GM21717 (cell line): Measurements from ENCODE around the gene TTC9.
A peak's percentile ranks its signal among the peaks of the same experiment; 100 is the strongest.

ENCODE experiments used
- ATAC-seq: cut with Tn5 transposase; IDR thresholded peaks from one replicate; pipeline ENCODE4 v1.9.1; 2021; ENCODE audit warnings: mild to moderate bottlenecking, moderate library complexity; ENCODE audit not compliant: unreplicated experiment

The TTC9 gene

GRCh38 chr14:70643967-70644366, 2.3 kb downstream of the TTC9 start:
- no peak for ATAC-seq

GRCh38 chr14:70645892-70646291, 4.2 kb downstream of the TTC9 start:
- ATAC-seq: no peak

GRCh38 chr14:70646705-70647104, 5.0 kb downstream of the TTC9 start:
- ATAC-seq: no peak

DNA sequence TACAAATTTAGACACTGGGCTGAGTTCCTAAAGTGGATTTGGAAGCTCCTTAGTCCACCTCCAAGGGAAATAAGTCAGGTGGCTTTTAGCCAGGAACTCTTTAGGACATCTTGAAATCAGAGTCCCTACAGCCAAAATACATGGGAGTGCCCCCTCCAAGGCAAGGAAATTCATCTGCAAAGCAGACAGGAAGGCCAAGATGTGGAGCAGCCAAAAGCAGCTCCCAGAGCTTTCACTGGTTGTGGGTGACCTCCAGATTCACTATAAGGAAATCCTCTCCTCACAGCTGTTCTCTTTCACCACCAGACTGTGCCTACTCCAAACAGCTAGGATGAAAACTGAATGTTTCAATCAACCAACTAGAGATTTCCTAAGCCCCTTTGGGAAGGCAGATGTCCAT, 6.6 kb downstream of the TTC9 start:
- ATAC-seq: no peak

DNA sequence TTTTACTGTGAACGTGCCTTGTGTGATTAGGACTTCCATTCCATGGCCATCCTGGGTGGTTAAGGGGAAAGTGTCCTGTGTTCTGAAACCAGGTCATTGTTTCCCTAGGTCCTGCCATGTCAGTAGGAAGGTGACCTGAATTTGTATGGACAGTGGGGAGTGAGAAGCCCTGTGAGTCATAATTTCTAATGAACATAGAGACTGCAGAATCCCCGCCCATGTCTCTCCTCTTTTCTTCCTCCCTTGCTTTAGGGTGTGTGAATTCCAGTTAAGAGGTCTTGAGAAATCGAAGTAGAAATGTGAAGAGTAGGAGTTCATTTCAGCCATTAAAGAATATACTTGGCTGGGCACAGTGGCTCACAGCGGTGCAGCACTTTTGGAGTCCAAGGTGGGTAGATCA, 8.1 kb downstream of the TTC9 start:
- ATAC-seq: no peak

- ATAC-seq: no peak
Measured at GRCh38 chr14:70651522-70651921, 9.8 kb downstream of the TTC9 start.

GRCh38 chr14:70652871-70653270, 11.2 kb downstream of the TTC9 start:
- no peak for ATAC-seq

DNA sequence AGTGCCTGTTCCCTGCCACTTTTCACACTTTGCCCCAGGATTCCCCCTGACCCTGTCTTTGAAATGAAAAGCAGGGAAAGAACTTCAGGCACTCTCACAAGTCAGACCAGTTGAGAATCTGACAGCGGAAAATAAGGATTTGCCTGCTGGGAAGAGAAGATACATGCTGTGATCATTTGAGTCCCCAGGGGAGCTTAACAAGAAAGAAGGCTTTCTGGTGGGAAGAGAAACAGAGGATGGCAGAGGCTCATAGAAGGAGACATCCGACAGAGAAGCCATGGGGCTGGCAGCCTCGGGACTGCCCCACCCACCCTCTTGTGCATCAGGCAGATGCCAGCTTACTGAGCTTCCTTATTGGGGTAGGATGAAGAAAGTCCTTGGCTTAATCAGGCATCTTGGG, 11.9 kb downstream of the TTC9 start:
- ATAC-seq: no peak

DNA sequence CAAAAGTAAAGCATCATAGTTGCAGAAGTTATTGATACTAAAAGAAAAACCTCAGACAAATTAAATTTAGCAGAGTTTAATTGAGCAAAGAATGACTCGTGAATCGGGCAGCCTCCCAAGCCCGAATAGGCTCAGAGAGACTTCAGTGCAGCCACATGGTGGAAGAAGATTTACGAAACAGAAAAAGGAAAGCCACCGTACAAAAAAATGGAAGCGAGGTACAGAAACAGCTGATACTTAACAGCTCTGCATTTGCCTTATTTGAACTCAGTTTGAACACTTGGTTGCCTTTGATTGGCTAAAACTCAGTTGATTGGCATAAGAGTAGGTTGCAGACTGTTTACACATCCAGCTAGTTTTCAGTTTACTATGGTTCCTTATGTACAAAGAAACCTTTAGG, 12.9 kb downstream of the TTC9 start:
- ATAC-seq: no peak

GRCh38 chr14:70655110-70655826, 13.6 kb downstream of the TTC9 start:
- peak; percentile 62 for ATAC-seq

DNA sequence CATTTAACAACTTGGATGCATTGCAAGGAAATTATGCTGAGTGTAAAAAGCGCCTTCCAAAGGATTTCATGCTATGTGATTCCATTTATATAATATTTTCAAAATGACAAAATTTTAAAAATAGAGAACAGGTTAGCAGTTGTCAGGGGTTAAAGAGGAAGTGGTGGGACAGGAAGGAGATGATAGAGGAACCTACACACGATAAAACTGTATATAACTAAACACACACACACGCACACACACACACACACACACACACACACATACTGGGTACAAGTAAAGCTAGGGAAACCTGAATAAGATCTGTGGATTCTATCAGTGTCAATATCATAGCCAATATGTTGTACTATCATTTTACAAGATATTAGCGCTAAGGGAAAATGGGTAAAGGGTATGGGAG, 17.2 kb downstream of the TTC9 start:
- no peak for ATAC-seq

DNA sequence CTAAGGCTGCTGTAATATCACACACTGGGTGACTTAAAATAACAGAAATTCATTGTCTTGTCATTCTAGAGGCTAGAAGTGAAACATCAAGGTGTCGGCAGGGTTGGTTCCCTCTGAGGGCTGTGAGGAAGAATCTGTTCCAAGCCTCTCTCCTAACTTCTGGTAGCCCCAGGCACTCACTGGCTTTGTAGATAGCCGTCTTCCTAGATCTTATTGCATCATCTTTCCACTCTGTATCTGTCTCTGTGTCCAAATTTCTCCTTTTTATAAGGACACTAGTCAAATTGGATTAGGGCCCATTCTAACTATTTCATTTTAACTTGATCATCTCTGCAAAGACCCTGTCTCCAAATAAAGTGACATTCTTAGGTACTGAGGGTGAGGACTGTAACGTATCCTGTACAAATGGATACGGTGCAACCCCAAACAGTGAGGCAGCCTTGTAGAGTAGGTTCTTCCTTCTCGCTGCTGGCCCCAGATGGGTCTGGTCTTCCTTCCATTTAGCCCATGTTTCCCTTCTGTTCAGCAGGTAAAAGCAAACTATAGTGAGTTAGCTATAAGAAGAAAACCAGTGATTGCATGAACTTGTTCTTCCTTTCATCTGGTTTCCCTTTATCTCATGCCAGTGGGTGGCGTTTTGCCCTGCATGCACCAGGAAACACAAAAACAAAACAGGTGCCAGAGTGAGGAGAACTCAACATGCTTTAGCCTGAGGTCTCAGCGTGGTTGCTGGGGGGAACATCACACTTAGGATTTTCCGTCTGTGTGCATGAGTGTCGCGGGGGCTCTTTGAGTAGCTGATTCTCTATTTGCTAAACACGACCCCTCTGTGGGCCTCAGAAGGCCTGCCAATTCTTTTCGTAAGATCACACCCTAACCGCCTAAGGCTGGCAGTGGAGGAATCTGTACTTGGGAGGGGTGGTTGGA, 19.5 kb downstream of the TTC9 start:
- ATAC-seq: no peak

DNA sequence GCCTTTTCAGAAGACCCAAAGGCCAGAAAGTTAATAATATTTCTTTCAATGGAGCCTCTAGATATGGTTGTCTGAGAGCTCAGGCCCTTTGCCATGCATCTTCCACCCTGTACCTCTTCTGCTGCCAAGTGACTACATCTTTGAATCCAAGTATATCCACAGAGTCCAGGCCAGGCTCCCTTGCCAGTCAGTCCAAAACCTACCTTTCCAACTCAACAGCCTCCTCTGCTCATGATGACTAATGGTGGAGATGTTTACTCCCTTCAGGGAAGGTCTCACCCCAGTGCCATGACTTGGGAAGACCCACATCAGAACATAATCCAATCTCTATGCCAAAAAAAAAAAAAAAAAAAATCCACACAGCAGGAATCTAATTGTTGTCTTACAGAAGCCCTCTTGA, 20.4 kb downstream of the TTC9 start:
- ATAC-seq: no peak

DNA sequence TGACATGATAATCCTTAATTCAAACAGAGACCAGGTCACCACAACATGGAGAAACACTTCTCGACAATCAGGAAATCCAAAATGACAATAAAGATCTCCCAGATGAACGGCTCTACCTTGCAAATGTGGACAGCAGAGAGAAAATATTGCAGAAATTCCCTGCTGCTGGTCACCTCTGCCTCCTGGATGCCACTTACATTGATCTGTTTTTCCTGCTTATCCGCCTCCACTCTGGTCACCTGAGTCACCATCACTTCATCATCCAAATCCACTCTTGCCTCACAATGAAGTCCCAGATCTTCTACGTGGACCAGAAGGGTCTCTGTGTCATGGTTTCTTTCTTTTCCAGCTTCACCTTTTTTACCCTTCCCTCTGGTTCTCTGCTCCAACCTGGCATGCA, 21.1 kb downstream of the TTC9 start:
- ATAC-seq: no peak

DNA sequence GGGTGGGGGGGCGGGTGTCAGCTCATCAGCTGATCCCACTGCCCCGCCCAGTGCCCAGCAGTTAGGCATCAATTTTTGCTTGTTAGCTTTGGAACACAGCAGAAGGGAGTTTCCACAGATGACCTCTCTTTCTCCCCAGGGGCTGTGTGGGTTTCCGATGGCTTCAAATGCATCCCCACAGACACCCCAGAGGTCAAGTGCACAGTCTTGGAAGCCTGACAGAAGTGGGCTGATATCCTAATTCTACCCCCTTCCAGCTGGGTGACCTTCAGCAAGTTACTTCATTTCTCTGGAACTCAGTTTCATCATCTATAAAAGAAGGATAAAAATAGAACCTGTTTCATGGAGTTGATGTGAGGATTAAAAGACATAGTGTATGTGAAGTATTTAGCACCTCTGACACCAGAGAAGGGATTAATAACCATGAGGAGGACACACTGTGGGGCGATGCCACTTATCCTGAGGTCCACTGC, 22.0 kb downstream of the TTC9 start:
- no peak for ATAC-seq

DNA sequence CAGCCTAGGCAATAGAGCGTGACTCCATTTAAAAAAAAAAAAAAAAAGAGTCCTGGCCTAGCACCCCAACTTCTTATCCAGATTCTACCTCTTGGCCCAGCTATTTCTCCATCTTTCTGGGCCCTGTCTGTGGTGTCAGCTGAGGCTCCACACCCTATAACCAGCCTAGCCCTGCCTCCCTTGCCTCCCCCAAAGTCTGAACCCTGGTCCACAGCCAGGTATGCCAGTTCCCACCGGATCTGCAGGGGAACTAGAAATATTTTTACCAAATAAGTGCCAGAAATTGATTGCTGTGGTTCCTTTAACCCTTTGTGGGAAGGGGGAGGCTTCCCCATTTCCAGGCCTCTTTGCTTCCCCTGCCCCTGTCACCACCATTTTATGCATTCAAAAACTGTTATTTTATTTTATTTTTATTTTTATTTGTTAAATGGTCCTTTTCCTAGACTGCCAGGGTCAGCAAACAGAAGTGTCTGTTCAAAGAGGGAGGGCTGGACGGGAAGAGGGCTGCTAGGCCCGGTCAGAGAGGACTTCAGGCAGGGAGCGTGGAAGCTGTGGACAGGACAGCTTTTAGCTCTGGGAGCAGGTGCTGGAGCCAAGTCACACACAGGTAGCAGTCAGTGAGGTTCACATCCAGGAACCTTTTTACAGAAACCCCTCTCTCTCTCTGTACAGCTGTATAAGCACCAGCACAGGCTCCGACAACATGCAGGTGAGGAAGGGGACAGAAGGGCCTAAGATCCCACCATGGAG, 23.2 kb downstream of the TTC9 start:
- peak; percentile 8 for ATAC-seq

DNA sequence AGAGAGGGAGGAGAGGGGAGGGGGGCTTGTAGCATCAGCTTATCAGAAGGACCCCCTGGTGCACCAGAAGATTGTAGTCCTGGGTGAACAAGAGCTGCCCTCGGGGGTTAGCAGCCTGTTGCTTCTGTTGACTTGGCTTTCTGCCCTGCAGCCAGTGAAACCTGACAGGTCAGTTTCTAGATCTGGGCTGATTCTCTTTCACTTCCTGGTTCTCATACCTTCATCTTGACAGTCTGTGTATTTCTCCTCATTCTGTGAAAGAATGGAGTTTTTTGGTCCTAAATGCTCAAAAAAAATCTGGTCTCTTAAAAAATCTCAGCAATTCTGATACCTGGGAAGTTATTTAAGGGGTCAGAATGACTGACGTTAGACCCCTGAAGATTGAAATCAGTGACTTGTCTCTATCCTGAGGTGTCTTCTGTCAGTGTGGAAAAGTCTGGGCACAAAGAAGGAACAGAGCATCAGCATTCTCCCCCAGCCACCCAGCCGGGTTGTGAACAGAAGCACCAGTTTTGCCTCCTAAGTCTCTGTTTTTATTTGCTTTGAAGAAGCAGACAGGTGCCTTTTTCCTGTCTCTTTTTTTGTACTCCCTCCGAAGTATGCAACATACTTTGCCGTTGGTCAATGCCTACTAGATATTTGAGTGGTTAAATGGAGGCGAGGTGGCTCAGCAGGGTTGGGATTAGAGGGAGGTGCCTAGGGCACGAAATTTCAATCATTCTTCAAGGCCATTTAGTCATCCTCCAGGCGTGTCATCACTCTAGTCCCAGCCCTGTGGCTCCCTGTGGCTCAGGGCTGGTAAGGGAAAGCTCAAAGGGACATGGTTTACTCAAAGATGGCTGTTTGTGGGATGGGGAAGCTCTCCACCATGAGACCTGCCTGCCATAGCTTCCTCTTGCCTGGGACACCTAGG, 24.0 kb downstream of the TTC9 start:
- ATAC-seq: peak; percentile 67

DNA sequence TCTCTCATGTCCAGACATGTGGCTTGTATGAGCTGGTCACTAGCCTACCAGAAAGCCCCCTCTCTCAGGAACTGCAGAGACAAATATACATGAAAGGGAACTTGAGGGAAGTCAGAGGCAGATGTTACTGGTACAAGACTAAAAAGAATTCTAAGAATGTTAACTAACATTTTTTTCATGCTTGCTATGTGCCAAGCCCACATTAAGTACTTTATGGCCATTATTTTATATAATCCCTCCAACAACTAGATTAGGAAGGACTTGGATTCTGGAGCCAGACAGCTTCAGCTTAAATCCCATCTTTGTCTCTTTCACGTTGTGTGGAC, 24.6 kb downstream of the TTC9 start:
- no peak for ATAC-seq

GRCh38 chr14:70670992-70671651, 29.4 kb downstream of the TTC9 start:
- no peak for ATAC-seq
